ENCODE results near the gene GLRA2.

Gene GLRA2

GRCh38 chrX:14672611-14673172 is 143.4 kb downstream of the GLRA2 start:
- H3K4me2 ChIP-seq, result no peak overlapping the region
- H3K27ac ChIP-seq, result no peak overlapping the region
- no peaks in the 10 kb centered on the region for H3K36me3 ChIP-seq (ENCODE audit: insufficient read depth)
- no peak overlapping the region for H2AFZ ChIP-seq (ENCODE audit: low read depth)
- no peak for TF ChIP-seq CTCF (conservative IDR thresholded peaks at IDR 0.05; ENCODE audit: low read depth, low read length)
- no peaks in the 10 kb centered on the region for H3K27me3 ChIP-seq (ENCODE audit: insufficient read depth, low read depth)
- H3K4me3 ChIP-seq (IDR thresholded peaks at IDR 0.05; ENCODE audit: insufficient read depth, low read depth, low read length), result no peak overlapping the region
- H3K79me2 ChIP-seq (ENCODE audit: insufficient read depth, low read depth), result no peaks in the 10 kb centered on the region
- H3K9ac ChIP-seq, result no peak overlapping the region
- no peaks in the 10 kb centered on the region for H4K20me1 ChIP-seq (ENCODE audit: insufficient read depth)
- H3K4me1 ChIP-seq (ENCODE audit: low read depth, poor library complexity, severe bottlenecking), result no peaks in the 10 kb centered on the region

GRCh38 chrX:14673236-14673635 is 143.9 kb downstream of the GLRA2 start:
- no peak overlapping the region for H3K4me2 ChIP-seq
- H3K79me2 ChIP-seq (ENCODE audit: insufficient read depth, low read depth), result no peaks in the 10 kb centered on the region
- H3K9ac ChIP-seq, result no peak overlapping the region

GRCh38 chrX:14673764-14674163 is 144.4 kb downstream of the GLRA2 start:
- H2AFZ ChIP-seq (ENCODE audit: low read depth), result no peak overlapping the region
- H3K27ac ChIP-seq, result no peak overlapping the region
- no peaks in the 10 kb centered on the region for H4K20me1 ChIP-seq (ENCODE audit: insufficient read depth)
- H3K4me3 ChIP-seq (IDR thresholded peaks at IDR 0.05; ENCODE audit: insufficient read depth, low read depth, low read length), result no peak overlapping the region
- H3K4me2 ChIP-seq, result no peak overlapping the region
- H3K9ac ChIP-seq, result no peak overlapping the region
- no peak for TF ChIP-seq CTCF (conservative IDR thresholded peaks at IDR 0.05; ENCODE audit: low read depth, low read length)
- no peaks in the 10 kb centered on the region for H3K27me3 ChIP-seq (ENCODE audit: insufficient read depth, low read depth)
- no peaks in the 10 kb centered on the region for H3K79me2 ChIP-seq (ENCODE audit: insufficient read depth, low read depth)
- H3K4me1 ChIP-seq (ENCODE audit: low read depth, poor library complexity, severe bottlenecking), result no peaks in the 10 kb centered on the region
- no peaks in the 10 kb centered on the region for H3K36me3 ChIP-seq (ENCODE audit: insufficient read depth)

More at GRCh38 chrX:14673236-14673635, 143.9 kb downstream of the GLRA2 start:
- no peaks in the 10 kb centered on the region for H3K36me3 ChIP-seq (ENCODE audit: insufficient read depth)
- H4K20me1 ChIP-seq (ENCODE audit: insufficient read depth), result no peaks in the 10 kb centered on the region
- no peak for TF ChIP-seq CTCF (conservative IDR thresholded peaks at IDR 0.05; ENCODE audit: low read depth, low read length)
- no peak overlapping the region for H3K27ac ChIP-seq
- no peak overlapping the region for H3K4me3 ChIP-seq (IDR thresholded peaks at IDR 0.05; ENCODE audit: insufficient read depth, low read depth, low read length)
- no peaks in the 10 kb centered on the region for H3K27me3 ChIP-seq (ENCODE audit: insufficient read depth, low read depth)
- H2AFZ ChIP-seq (ENCODE audit: low read depth), result no peak overlapping the region
- no peaks in the 10 kb centered on the region for H3K4me1 ChIP-seq (ENCODE audit: low read depth, poor library complexity, severe bottlenecking)

- no peaks in the 10 kb centered on the region for H3K4me1 ChIP-seq (ENCODE audit: low read depth, poor library complexity, severe bottlenecking)
- H3K36me3 ChIP-seq (ENCODE audit: insufficient read depth), result no peaks in the 10 kb centered on the region
- no peak overlapping the region for H2AFZ ChIP-seq (ENCODE audit: low read depth)
- no peak overlapping the region for H3K9ac ChIP-seq
- H3K4me3 ChIP-seq (IDR thresholded peaks at IDR 0.05; ENCODE audit: insufficient read depth, low read depth, low read length), result no peak overlapping the region
- no peaks in the 10 kb centered on the region for H4K20me1 ChIP-seq (ENCODE audit: insufficient read depth)
- no peak overlapping the region for H3K4me2 ChIP-seq
- H3K79me2 ChIP-seq (ENCODE audit: insufficient read depth, low read depth), result no peaks in the 10 kb centered on the region
- H3K27ac ChIP-seq, result no peak overlapping the region
- TF ChIP-seq CTCF (conservative IDR thresholded peaks at IDR 0.05; ENCODE audit: low read depth, low read length), result no peak
- no peaks in the 10 kb centered on the region for H3K27me3 ChIP-seq (ENCODE audit: insufficient read depth, low read depth)
These were observed 146.2 kb downstream of the GLRA2 start for GRCh38 chrX:14675500-14675899.
